ENCODE results near the gene AP1S3. TPM values are rescaled to one million over a fixed set of nuclear protein-coding genes. Genes with fewer than 3 reads are reported as not detected.
A peak's percentile ranks its signal among the peaks of the same experiment; 100 is the strongest.
"Not testable (repeated sequence)": the region's sequence is repeated elsewhere in the genome, so short reads cannot be mapped to it uniquely, and the experiment has no call there.

Gene AP1S3
- polyA plus RNA-seq (2013, experiment 1 of 2; ENCODE audit: insufficient read length): 4.8 TPM
- polyA plus RNA-seq (2013, experiment 2 of 2; ENCODE audit: insufficient read length): 3.2 TPM

DNA sequence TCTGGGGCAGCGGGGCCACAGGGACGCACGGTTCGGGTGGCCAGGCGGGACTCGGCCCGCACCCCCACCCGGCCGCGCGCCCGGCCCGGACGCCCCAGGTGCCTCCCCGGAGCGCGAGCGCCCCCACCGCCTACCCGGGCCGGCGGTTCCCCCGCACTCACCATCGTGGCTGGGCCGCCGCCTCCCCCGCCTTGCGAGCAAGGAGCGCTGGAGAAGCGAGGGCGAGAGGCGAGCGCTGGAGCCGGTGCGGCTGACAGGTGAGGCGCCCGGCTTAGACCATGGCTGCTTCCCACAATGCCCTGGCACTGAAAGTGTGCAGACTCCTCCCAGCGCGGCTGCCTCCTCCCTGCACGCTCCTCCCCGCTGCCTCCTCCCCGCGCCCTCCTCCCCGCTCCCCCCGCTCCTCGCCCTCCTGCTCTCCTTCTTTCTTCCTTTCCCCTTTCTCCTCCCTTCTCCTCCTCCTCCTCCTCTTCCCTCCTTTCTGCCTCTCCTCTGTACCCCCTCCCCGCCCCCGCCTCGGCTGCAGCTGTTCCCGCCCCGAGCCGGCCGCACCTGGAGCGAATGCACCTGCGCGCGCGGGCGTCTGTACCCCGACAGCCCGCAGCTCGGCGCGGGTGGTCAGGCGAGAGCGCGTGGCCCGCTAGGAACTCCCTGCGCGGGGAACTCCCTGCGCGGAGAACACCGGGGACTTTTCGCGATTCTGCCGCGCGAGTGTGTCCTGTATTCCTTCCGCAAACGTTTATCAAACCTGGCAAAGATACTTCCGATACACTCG is at the start of gene AP1S3:
TSS of gene AP1S3 (minus strand) at position 296 of the 775 bp plus-strand sequence. CDS start at position 164, 132 bp downstream.
- DNase-seq: peak; percentile 58

DNA sequence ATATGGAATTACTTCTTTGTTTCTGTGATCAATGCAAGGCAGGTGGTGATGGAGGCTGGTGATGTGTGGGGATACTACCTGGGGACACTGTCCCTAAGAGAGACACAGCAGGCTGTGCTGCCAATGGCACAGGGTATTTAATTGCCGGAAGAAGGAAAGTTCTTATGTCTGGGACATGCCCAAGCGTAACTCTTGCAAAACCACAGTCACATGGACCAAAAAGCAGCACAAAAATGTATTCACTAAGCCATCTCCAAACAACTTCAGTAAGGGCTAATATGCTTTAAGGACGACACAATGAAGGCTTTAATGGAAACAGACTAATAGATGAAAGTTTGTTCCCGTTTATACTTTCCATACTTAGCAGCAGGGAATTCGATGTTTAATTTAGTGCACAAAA is 49.7 kb upstream of the AP1S3 start:
- peak; percentile 33 for DNase-seq

DNA sequence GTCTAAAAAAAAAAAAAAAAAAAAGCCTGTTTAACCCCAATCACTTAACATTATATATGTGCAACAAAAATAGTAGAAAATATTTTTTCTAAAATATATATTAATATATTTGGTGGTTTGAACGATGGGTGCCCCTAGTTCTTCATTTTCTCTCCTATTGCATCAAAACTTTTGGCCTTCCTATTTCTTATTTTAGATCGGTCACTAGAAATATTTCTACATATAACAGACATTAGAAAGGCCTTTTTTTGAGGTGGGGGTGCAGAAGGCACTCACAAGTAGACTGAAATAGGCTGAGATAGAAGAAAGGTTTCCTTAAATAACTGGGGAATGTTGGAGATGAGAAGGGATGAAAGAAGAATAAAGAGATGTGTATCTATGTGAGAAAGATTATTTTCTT is 49.3 kb upstream of the AP1S3 start:
- DNase-seq: no peak

DNA sequence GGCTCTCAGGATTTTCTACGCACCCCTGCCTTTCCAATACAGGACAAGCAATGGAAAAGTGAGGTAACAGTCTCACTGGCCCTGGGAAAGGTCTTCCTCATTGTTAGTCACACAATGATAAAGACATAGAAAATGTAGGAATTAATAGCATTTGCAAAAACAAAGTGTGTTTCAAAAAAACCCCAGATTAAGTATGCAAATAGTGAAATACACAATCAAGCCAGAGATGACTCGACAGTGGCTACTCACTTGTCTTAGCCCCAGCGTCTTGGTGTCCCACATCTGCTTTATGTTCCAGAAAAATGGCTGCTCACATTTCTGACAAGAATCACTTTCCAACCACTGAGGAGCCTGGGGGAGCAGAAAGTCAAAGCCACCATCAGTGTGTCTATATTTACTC is 47.0 kb upstream of the AP1S3 start:
- peak; percentile 74 for DNase-seq

DNA sequence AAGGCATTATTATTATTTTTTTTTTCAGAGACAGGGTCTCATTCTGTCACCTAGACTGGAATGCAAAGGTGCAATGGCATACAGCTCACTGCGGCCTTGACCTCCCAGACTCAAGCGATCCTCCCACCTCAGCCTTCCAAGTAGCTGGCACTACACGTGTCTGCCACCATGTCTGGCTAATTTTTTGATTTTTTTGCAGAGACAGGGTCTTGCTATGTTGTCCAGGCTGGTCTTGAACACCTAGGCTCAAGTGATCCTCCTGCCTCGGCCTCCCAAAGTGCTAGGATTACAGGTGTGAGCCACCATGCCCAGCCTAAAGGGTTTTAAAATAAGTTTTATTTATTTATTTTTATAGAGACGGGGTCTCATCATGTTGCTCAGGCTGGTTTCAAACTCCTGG is 45.3 kb upstream of the AP1S3 start:
- no peak for DNase-seq

DNA sequence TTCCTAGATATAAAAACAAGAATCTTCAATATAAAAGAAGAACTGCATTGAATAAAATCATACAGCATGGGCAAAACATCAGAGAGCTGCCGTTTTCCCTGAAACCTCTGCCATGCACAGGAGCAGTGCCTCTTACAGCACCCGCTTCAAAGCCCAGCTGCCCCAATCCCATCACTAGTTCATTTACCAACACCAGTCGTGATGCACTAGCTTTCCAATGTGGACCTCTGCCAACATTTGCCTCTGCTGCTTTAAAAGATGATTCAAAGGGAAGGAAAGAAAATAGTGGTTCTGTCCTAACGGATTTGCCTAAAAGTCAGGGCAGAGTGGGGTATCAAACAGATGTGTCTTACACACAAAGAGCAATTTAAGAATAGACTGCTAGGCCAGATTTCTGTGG is 43.4 kb upstream of the AP1S3 start:
- DNase-seq: no peak

DNA sequence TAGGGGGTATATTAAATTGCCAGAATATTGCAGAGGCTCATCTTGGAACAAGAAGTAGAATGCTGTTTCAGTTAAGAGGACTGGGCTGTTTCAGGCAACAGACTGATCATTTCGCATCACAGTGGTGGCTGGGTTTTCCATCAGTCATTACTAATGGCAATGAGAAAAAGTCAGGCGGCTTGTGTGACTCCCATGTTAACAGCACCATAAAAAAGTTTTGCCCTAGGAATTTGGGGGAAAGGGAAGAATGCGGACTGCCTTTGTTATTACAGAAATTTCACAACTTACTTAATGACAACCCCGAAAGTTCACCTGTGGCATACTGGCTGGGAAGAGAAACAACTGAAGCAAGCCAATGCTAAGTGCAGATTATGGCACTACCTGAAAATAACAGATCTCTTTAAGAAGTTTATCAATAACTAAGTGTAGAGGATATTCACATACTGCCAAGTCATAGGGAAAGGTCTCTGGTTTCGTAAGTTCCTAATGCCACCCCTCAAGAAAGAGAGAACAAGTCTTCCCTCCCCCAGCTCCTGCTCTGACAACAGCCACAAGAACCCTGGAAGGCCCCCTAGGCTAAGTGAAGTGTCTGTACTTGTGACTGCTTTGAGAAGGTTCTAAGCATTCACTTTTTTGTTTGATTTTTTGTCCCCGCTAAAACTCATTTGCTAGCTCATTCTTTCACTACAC is 40.5 kb upstream of the AP1S3 start:
- DNase-seq: no peak

DNA sequence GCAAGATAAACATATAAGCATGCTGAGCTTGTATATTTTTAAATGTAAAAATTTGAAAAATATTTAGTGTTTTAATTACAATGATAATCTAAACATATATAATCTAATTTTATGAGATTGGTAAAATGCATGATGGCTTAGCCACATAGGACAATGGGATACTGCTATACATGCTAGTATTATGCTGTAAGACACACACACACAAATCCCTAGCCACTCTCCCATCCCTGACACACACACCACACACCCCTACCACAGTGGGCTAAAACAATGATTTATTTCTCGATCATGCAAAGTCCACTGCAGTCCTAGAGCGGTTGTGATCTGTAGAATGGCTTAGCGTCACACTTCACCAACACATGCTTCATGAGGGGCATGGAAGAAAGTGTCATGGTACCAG is 36.3 kb upstream of the AP1S3 start:
- DNase-seq: no peak

DNA sequence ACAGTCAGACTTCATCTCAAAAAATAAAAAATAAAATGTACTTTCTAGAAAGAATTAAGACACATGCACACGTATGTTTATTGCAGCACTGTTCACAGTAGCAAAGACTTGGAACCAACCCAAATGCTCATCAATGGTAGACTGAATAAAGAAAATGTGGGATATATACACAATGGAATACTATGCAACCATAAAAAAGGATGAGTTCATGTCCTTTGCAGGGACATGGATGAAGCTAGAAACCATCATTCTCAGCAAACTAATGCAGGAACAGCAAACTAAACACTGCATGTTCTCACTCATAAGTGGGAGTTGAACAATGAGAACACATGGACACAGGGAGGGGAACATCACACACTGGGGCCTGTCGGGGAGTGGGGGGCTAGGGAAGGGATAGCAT is 35.4 kb upstream of the AP1S3 start:
- not testable (repeated sequence) for DNase-seq

DNA sequence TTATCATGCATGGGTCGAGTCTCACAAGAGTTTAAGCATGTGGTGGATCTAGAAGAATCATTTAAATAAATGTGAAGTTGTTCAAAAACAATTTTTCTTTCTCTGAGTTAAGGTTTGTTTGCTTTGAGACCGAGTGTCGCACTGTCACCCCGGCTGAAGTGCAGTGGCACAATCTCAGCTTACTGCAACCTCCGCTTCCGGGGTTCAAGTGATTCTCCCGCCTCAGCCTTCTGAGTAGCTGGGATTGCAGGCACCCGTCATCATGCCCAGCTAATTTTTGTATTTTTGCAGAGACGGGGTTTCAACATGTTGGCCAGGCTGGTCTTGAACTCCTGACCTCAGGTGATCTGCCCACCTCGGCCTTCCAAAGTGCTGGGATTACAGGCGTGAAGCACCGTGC is 34.3 kb upstream of the AP1S3 start:
- DNase-seq: not testable (repeated sequence)

DNA sequence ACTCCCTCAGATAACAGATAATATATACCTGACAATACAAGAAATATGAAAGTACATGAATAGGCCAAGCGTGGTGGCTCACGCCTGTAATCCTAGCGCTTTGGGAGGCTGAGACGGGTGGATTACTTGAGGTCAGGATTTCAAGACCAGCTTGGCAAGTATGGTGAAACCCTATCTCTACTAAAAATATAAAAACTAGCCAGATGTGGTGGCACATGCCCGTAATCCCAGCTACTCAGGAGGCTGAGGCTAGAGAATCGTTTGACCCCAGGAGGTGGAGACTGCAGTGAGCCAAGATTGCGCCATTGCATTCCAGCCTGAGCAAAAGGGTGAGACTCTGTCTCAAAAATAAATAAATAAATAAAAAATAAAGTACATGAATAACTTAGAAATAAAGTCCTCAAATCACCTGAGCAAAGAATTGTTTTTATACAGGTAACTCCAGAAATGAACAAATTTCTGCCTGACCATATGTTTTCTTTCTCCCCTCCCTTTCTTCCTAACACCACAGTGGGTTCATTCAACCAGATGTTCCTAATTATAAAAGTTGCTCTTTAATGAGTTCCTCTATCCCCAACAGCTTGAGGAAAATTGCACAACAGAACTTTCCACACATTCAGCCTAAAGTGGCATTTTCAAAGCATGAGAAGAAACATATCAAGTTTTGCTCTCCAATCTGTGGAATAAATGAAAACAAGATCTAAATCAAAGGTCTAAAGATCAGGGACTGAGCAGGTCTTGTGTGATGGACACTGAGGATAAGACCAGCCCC is 33.6 kb upstream of the AP1S3 start:
- DNase-seq: no peak

DNA sequence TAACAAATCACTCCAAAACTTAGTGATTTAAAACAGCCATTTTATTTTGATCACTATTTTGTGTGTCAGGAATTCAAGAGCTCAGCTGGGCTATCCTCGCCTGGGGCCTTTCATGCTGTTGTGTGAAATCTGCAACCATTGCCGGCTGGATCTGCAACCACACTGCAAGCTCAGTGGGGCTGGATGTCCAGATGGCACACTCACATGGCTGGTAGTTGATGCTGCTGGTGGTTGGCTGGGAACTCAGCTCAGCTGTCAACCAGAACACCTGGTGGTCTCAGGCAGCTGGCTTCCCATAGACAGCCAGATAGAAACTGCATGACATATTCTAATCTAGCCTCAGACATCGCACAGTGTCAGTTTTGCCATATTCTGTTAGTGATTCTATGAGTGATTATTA is 30.6 kb upstream of the AP1S3 start:
- no peak for DNase-seq

DNA sequence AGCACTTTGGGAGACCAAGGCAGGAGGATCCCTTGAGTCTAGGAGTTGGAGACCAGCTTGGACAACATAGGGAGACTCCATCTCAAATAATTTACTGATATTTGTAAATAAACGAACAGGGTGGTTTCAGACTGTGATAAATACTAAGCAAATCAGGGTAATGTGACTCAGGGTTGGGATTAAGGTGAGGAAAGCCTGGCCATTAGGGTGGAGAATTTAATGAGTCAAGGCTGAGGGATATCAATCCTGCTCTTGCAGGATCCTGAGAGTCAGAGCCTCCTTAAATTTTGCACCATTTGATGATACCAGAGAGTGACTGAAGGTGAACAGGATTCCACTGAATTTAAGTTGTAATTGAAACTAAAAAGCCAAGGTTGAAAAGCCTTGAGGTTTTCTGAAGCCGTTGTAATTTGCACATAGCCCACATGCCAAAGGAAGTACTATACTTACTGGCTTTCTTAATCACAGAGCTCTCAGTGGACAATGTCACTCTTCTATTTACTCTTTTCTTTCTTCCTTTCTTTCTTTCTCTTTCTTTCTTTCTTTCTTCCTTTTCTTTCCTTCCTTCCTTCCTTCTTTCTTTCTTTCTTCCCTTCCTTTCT is 28.6 kb upstream of the AP1S3 start:
- no peak for DNase-seq

DNA sequence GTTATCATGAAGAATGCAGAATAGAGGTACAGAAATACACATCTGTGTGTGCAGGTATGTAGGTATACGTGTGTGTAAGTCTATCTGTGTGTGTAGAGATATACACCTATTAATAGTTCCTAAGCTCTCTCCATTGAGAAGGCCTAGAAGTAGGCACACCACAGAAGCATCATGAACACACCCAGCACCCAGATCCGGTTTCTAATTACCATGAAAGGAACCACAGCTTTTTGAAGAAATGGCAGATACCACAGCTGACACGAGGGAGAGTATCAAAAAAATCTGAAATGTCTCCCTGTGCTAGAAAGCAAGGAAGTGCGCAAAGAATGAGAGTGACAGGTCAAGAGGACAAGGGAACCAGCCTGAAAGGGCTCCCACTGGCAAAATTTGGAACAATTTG is 27.7 kb upstream of the AP1S3 start:
- no peak for DNase-seq

DNA sequence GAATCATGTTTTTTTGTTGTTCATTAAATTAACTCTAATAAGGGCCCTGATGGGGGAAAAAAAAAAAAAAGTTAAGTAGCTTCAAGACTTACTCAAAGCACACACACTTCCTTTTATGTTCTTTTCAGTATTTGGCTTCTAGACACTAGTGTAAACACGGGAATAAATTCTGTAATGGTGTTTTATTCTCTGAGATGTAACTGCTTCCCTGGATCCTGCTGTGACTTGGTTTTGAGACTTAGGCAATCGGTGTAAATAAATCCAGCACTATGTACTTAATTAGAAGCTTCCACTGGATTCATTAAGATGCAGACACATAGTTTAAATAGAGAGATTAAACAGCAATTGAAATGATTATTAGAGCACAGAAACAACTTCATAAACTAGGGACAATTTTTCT is 26.1 kb upstream of the AP1S3 start:
- no peak for DNase-seq

DNA sequence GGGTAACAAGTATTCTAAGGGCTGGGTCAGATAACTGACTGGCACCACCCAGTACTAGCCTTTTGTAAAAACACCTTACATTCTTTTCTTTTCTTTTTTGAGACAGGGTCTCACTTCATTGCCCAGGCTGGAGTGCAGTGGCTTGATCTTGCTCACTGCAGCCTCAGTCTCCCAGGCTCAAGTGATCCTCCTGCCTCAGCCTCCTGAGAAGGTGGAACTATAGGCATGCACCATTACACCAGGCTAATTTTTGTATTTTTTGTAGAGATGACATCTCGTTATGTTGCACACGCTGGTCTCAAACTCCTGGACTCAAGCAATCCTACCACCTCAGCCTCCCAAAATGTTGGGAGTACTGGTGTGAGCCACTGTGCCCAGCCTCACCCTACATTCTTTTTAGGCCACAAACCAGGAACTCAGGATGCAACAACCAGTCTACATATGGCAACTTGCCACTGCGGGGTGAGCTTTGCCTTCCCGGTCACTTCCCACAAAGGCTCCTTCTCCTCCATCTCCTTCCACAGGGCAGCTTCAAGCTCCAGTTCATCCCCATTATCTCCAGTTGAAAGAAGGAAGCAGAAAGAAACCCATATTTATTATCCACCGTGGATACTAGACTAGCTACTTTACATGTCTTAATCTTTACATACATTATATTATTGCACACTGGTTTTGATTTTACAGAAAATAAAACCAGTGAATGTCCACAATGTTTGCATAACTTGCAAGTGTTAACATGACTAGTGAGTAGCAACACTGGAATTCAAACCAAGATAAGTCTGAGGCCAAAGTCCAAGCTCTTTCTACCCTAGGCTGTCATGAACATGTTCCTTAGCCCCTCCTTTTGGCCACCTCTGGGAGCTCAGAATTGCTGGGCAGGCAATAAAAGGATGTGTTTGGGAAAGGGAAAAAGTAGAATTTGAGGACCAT is 23.7 kb upstream of the AP1S3 start:
- DNase-seq: peak; percentile 95

DNA sequence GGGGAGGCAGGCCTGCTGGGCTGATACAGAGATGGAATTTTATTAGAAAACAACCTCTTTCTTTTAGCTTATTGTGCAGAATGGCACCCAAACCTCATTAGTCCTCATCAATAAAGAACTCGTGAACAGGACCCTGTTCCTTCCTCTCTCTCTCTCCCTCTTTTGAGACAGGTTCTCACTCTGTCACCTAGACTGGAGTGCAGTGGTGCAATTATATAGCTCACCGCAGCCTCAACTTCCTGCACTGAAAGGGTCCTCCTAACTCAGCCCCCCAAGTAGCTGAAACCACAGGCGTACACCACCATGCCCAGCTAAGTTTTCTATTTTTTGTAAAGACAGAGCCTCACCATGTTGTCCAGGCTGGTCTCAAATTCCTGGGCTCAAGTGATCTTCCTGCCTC is 21.7 kb upstream of the AP1S3 start:
- no peak for DNase-seq

DNA sequence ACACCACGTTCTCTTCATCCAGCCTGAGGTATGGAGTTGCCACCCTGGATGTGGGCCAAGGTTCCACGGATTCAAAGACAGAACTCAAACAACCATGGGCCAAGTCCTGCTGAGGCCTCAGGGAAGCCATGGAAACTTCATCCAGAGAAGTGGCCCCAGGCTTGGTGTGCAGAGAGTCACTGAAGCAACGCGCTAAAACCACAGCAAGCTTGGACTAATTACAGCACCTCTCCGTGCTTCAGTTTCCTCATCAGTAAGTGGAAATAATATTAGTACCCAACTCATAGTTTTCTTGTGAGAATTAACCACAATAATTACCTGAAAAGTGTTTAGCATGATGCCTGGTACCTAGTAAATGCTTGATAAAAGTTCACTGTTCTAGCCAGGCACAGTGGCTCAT is 19.2 kb upstream of the AP1S3 start:
- DNase-seq: no peak

DNA sequence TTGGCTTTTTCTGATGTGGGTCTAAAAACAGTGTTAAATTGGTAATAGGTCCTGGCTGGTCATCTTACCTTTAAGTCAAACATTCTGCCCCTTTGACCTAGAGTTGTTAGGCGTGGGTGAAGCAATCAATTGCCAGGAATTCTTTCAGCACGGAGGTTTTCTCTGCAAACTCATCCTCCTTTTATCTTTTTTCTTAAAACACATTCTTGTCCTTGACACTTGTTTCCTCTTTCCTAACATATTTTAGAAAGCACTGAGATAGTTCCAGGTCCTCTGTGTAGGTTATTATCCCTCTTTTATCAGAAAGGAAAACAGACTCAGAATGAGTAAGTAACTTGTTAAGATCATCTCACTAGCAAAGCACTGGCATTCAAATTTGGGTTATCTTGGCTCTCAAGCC is 18.6 kb upstream of the AP1S3 start:
- no peak for DNase-seq

DNA sequence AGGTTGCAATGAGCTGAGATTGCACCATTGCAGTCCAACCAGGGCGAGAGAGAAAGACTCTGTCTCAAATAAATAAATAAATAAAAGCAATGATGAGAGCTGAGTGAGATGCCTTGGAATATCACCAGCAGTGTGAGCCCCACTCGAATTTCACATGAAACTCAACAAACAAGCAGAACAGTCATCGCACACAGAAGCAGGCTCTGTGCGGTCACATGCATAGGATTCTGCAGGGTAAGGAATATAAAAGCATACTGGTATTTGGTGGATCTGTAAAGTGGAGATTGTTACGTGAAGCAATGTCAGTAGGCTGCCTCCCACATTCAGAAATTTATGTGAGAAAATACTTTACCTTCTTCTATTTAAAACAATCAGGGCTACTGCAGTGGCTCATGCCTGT is 18.0 kb upstream of the AP1S3 start:
- DNase-seq: peak; percentile 30

DNA sequence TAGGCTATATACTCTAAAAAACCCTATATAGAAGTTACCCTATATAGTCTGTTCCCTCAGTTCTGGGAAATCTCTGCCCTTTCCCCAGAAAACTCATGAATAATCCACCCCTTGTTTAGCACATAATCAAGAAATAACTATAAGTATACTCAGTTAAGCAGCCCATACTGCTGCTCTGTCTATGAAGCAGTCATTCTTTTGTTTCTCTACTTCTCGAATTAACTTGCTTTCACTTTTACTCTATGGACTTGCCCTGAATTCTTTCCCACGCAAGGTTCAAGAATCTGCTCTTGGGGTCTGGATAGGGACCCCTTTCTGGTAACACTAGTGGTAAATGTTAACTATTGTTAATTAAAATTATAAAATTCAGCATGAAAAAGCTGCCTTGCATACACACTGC is 17.4 kb upstream of the AP1S3 start:
- DNase-seq: no peak

DNA sequence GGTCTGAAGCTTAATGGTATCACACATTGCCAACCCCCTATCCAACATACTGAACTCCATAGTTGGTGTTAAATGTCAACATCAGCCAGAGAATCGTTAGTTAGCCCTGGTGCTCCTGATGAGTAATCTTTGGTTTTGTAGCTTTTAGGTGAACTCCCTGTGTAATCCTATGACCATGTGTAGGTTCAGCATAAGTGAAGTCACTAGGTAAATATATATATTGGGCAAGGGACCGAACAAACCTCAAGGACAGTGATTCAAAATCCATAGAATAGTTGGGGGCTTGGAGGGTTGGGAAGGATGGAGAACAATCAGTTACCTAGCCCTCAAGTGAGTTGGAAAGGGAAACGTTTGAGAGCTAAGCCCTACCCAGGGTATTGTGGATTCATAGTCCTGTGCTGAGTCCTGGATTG is 16.0 kb upstream of the AP1S3 start:
- peak; percentile 54 for DNase-seq
